Fibroblast of villous mesenchyme (primary cell): ENCODE measurements around the gene ASAP2. TPM values are rescaled to one million over a fixed set of nuclear protein-coding genes. Genes with fewer than 3 reads are reported as not detected.
A peak's percentile ranks its signal among the peaks of the same experiment; 100 is the strongest.

Experiments
- DNase-seq: peaks from one replicate; pipeline ENCODE4 v3.0.0-alpha.2; 2010; ENCODE audit warnings: low read depth
- H3K4me3 ChIP-seq: 2 replicates; pipeline ENCODE4 v1.5.1; 2011; ENCODE audit warnings: low read depth, mild to moderate bottlenecking, low read length
- total RNA-seq: library from RNA; depleted of rRNA; stranded (reverse); fragments of >200 nt; gene quantifications from 2 replicates; pipeline ENCODE4 v1.2.3, GENCODE V29; 2012
- TF ChIP-seq, protein P1 (sequence below): IDR thresholded peaks from 2 replicates; pipeline ENCODE4 v1.5.1; 2012; ENCODE audit warnings: low read depth, mild to moderate bottlenecking, low read length; ENCODE audit not compliant: insufficient read depth

The ASAP2 gene
- total RNA-seq, 1 donor: 66.5 TPM

GRCh38 chr2:9187620-9188214, 18.9 kb upstream of the ASAP2 start:
- DNase-seq: no peak
- no peak overlapping the region for H3K4me3 ChIP-seq
- TF ChIP-seq, protein P1, sequence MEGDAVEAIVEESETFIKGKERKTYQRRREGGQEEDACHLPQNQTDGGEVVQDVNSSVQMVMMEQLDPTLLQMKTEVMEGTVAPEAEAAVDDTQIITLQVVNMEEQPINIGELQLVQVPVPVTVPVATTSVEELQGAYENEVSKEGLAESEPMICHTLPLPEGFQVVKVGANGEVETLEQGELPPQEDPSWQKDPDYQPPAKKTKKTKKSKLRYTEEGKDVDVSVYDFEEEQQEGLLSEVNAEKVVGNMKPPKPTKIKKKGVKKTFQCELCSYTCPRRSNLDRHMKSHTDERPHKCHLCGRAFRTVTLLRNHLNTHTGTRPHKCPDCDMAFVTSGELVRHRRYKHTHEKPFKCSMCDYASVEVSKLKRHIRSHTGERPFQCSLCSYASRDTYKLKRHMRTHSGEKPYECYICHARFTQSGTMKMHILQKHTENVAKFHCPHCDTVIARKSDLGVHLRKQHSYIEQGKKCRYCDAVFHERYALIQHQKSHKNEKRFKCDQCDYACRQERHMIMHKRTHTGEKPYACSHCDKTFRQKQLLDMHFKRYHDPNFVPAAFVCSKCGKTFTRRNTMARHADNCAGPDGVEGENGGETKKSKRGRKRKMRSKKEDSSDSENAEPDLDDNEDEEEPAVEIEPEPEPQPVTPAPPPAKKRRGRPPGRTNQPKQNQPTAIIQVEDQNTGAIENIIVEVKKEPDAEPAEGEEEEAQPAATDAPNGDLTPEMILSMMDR: no peak

DNA sequence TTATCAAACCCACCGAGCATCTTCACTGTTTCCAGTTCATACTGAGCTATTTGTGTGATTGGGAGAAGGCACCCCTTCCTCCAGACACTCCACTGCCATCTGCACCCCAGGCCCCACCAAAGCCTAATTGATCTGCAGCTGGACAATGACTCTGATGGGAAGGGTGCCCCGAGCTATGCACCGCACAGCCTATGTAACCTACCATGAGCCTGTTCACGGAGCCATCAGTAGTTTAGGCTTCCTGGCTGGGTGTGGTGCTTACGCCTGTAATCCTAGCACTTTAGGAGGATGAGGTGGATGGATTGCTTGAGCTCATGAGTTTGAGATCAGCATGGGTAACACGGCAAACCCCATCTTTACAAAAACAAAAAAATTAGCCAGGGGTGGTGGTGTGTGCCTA, 17.8 kb upstream of the ASAP2 start:
- H3K4me3 ChIP-seq: no peak overlapping the region
- TF ChIP-seq, protein P1: no peak
- DNase-seq: no peak

DNA sequence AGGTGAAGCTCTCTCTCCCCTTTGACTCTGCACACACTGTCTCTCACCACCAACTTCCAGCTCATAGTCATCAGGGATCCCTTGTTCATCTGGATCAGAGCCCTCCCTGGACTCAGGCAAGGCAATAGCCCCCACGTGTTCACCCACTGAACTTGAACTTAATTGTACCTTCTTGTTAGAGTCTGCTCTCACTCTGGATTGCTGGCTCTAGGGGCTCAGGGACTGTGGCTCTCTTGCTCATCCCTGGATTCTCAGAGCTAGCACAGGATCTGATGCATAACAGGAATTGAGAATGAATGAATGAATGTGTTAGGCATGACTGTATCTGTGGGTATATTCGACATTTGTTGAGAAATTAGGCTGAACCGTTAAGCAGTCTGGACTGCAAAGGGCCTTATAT, 16.7 kb upstream of the ASAP2 start:
- H3K4me3 ChIP-seq: no peak overlapping the region
- TF ChIP-seq, protein P1: no peak
- no peak for DNase-seq

- DNase-seq: peak; percentile 92
- no peak overlapping the region for H3K4me3 ChIP-seq
- TF ChIP-seq, protein P1: no peak
Observed at GRCh38 chr2:9191041-9191481, 15.6 kb upstream of the ASAP2 start.

DNA sequence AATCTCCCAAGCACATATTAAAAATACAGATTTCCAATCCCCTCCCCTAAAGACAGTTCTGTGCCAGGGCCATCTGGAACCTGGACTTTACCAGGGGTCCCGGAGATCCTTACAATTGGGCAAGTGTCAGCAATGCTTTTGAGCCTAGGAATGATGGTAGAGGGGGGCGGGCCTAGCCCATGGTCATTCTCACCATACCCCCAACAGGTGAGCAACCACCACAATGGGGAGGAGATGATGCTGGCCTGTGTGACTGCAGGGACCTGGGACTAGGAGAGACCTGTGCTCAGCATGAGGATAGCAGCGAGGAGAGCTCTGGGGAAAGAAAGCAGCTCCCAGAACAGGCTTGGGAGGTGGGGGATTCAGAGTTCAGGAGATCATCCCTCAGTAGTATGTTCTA, 13.9 kb upstream of the ASAP2 start:
- TF ChIP-seq, protein P1: no peak
- DNase-seq: no peak
- no peak overlapping the region for H3K4me3 ChIP-seq

GRCh38 chr2:9194352-9194751, 12.3 kb upstream of the ASAP2 start:
- DNase-seq: no peak
- no peak overlapping the region for H3K4me3 ChIP-seq
- TF ChIP-seq, protein P1: no peak

GRCh38 chr2:9196637-9197036, 10.0 kb upstream of the ASAP2 start:
- DNase-seq: no peak
- no peak overlapping the region for H3K4me3 ChIP-seq
- TF ChIP-seq, protein P1: no peak
